Stimulated activated CD4-positive, alpha-beta T cell treated with anti-CD3 and anti-CD28 coated beads, Interleukin-12 subunit alpha, Interleukin-12 subunit beta, amount 100 ng/mL, for 4 hours (primary cell): ENCODE data around the gene GEMIN4.
A peak's percentile ranks its signal among the peaks of the same experiment; 100 is the strongest.
"Not testable (repeated sequence)": the region's sequence is repeated elsewhere in the genome, so short reads cannot be mapped to it uniquely, and the experiment has no call there.

Experiments
- DNase-seq: peaks from one replicate; pipeline ENCODE4 v3.0.0-alpha.2; 2020

GEMIN4 gene

DNA sequence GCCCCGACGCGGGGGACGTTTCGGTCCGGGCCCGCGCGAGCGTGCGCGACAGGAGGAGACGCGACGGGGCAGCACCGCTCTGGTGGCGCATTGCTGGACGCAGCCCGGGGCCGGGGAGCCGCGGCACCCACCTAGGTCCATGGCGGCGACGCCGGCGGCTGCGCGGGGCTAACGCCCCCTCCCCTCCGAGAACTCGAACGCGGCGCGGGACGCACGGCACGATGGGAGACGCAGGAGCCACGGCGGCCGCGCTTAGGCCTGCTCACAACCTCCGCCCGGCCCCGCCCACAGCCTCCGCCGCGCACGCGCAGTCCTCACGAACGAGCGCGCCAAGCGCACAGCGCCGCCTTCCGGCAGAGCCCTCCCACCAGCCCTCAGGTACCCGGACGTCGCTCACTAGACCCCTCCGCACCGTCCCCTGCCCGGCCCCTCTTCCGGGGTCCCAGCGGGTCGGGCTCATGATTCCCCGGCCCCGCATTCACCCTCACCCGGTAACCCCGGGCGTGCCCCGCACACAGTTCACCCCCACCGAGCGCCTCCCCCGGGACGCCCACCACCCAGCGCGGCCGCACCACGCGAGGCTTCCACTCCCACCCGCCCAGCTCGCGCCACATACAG, at the start of gene GEMIN4:
Gene GEMIN4, minus strand, starts transcription at position 263 of the 618 bp plus-strand sequence. Its CDS starts 122 bp downstream, at position 141.
- DNase-seq: peak; percentile 99

DNA sequence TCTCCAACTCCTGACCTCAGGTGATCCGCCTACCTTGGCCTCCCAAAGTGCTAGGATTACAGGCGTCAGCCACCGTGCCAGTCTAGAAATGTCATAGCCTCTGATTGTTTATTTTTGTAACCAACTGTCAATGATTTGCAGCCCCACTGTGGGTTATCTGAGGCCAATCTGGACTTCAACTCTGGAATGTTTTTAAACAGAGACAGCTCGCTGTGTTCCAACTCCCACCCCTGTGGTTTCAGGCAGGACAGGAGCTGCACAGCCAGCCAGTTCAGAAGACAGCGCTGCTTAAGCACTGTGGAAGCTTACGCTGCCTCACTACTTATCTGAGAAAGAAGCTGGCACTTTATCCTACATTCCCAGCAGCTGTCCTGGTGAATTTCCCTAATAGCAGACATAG, 49.6 kb upstream of the GEMIN4 start:
- DNase-seq: no peak

DNA sequence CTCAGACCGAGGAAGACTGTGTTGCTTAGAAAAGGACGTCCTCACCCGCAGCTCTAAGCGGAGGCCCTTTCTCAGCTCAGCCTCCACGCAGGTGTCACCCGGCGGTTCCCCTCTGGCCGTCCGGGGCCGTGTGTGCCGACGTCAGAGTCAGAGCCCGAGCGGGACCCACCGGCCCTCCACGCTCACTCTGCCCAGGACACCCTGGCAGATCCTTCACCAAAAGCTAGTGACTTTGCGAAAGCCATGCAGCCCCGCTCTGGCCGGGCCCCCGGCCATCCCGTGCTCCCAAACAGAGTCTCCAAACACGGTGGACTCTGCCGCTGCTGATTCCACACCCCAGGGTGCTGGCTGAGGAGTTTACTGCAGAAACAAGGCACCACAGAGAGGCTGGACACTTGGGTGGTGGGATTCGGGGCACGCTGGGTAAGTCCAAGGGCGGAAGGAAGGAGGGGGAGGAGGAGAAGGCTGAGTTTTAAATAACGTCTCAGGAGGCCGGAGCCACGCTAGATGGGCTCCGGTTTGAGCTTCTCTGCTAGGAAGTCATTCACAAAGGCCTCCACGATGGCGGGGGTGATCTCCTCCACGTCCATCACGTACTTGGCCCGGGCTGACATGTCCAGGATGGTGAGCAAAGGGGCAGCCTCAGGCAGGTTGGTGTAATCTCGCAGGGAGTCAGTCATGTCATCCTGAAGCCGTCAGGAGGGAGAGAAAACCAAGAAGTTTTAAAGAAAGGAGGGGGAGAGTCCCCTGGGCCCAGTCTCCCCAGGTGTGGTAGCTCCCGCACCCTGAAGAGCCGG, 48.6 kb upstream of the GEMIN4 start:
- DNase-seq: no peak

DNA sequence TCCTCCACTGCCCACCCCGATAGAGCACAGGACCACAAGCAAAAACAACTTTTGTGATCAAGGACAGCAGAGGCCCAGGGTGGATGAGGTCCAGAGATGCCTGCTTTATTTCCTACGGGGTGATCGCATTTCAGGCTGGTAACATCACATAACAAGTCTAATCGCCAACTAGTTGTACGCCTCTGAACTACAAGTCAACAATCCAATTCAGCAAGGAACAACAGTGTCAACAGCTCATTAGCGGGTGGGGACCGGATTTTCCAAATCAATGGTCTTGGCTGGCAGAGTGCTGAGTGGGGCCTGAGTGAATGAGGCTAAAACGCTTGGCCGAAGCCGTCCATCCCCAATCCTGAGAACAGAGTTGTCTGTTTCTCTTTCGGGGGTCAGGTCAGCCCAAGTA, 47.2 kb upstream of the GEMIN4 start:
- DNase-seq: no peak

DNA sequence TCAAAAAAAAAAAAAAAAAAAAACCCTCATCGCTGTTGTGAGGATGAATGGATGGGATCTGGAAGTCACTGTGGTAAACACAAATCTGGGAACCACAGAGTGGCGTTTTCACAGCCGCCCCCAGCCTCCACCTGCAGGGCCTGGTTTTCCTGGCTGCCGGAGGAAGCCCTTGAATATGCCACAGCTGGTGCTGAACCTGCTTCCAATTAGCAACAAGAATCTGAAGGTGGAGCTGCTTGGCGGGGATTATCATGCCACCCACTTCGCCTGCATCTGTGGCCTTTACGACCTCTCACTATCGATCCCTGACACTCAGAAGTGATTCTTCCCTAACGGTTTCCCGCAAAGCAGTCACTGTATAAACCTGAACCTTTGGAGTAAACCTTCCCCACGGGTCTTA, 46.2 kb upstream of the GEMIN4 start:
- no peak for DNase-seq

DNA sequence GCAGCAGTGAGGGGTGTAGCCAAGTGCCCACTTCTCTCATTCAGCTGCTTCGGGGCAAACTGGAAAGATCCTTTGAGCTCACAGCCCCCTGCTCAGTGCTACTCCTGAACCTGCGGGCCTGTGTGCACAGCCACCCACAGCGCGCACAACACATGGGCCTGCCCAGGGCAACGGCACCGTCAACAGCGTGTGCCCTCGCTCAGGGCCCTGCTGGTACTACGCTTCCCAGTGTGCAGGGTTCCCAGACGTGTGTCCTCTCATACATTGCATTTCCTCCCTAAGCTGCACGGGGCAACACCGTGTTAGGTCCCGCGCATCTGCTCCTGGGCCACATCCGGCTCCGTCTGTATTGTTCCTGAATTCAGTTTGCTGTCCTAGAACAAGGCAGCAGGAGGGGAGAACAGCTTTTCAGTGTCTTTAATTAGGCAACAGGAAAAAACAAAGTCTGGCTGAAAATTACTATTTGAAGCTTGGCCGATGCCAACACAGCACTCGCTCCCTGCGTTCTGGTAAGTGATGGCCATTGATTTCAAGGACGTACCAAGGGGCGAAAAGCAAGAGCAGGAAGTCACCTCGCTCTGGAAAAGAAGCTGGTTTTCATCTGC, 45.3 kb upstream of the GEMIN4 start:
- DNase-seq: no peak

DNA sequence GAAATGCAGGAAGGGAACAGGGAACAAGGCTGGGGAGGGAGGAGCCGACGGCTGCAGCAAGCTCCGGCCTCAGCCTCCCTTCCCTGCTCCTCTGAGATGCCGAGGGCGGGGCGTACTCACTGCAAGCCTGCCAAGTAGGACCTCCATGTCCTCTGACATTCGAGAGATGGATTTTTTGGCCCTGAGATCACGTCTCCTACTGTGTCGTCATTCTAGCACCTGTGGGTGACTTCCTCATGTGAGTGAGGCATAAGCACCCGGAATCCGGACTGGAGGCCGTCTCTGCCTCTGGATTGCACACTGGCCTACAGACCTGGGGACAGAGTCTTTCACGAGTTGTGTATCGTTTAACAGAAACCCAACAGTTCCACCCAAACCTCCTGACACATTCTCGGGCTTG, 44.5 kb upstream of the GEMIN4 start:
- DNase-seq: no peak

DNA sequence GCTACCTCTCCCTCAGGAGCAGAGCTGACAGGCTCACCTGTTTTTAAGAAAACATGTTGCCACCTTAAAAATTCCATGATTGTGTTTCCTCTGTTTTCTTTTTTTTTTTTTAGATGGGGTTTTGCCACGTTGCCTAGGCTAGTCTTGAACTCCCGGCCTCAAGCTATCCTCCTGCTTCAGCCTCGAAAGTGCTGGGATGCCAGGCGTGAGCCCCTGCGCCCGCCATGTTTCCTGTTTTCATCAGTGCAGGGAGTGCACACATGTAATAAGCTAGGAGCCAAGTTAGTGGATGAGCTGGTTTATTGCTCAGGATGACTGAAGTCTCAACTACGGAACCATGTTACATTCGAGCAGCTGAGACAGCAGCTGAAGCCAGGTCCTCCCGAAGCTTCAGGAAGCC, 43.7 kb upstream of the GEMIN4 start:
- DNase-seq: no peak

DNA sequence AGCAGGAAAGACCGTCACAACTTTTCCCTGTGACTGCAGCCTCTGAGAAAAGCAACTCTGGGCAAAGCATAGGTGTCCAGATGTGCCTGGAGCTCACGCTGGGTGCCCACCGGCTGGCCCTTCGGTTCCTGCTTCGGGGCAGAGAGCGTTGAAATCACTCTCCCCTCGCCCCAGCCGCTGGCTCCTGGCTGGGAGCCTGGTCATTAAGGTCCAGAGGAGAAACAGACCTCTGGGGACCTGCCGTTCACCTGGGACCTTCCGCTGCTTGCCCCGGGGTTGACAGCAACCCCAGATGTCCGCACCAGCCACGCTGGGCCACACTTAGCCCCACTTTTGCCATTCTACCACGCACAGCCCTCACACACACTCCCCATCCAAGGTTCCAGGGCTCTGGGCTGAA, 43.2 kb upstream of the GEMIN4 start:
- DNase-seq: no peak

DNA sequence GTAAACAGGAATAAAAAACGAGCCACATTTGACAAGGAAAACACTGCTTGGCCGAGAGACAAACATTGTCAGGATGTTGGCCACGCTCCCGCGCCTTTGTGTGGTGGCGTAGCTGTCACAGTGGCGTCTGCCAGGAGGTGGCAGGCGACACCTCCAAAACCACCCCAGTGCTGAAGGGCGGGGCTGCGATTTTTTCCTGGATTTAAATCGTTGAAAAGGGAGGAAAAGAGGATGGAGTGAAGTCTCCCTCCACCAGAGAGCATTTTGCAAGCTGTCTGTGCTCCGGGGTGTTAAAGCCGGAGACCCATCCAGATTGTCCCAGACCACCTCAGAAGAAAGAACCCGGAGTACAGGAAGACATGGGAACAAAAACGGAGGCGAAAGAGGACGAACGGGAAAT, 42.8 kb upstream of the GEMIN4 start:
- peak; percentile 35 for DNase-seq

DNA sequence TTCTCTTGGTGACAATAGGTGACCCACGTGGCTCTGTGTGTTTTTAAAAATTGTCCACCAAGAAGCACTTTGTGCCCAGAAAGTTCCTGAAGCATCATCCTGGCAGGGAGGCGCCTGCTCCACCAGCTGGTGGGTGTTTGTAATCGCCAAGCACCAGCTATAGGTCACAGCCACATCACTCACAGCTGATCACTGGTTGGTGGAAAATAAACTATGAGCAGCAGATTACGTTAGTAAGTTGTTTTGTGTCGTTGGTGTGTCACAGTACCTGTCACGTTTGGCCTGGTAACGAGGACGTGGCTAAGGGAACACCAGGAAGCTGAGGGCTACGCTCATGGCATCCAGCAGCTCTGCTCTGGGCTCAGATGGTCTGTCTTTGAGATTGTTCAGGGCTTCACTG, 40.2 kb upstream of the GEMIN4 start:
- DNase-seq: no peak

DNA sequence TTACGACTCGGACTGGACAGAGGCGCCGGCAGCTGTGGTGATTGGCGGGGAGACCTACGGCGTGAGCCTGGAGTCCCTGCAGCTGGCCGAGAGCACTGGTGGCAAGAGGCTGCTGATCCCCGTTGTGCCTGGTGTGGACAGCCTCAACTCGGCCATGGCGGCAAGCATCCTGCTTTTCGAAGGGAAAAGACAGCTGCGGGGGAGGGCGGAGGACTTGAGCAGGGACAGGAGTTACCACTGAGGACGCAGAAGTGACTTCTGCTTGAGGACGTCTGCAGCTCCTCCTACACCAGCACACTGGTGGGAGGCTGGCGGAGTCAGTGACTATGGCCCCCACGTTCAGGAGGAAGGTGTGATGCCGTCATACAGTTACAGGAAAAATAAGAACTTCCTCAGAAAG, 39.8 kb upstream of the GEMIN4 start:
- DNase-seq: no peak

DNA sequence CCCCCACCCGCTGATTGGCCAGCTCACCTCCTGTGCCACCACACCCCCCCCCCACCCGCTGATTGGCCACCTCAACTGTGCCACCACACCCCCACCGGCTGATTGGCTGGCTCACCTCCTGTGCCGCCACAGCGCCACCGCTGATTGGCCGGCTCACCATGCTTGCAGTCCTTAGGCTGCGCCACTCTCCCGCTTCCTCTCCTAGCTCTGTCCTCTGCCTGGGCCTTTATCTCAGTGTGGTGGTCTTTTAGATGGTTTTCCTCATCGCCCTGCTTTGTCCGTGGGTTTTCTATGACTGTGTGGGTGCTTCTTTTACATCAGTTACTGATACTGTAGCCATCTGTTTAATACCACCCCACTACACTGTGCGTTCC, 38.8 kb upstream of the GEMIN4 start:
- DNase-seq: not testable (repeated sequence)

DNA sequence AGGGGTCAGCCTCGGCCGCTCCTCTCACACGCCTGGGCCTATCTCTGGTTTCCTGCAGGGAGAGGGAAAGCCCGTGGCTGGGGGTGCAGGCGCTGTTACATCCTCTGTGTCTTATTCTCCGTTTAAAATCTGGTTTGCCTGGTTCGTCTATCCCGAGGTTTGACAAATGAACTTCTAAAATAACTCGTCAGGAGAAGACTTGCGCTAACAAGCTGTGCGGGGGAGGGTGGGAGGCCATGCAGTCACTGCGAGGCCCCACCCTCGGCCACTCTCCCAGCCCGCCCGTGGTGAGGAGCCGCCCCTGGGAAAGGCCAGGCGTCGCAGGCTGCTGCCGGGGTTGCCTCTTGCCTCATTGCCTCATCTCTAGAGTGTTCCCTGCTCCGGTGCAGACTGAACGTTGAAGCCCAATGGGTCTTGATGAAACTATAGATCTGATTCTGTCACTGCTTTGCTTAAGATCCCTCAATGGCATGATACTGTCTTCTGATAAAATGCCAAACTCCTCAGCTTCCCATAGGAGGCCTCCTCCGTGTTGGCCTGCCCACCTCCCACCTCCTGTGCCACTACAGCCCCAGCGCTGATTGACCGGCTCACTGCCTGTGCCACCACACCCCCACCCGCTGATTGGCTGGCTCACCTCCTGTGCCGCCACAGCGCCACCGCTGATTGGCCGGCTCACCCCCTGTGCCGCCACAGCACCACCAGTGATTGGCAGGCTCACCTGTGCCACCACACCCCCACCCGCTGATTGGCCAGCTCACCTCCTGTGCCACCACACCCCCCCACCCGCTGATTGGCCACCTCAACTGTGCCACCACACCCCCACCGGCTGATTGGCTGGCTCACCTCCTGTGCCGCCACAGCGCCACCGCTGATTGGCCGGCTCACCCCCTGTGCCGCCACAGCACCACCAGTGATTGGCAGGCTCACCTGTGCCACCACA, 38.1 kb upstream of the GEMIN4 start:
- not testable (repeated sequence) for DNase-seq

DNA sequence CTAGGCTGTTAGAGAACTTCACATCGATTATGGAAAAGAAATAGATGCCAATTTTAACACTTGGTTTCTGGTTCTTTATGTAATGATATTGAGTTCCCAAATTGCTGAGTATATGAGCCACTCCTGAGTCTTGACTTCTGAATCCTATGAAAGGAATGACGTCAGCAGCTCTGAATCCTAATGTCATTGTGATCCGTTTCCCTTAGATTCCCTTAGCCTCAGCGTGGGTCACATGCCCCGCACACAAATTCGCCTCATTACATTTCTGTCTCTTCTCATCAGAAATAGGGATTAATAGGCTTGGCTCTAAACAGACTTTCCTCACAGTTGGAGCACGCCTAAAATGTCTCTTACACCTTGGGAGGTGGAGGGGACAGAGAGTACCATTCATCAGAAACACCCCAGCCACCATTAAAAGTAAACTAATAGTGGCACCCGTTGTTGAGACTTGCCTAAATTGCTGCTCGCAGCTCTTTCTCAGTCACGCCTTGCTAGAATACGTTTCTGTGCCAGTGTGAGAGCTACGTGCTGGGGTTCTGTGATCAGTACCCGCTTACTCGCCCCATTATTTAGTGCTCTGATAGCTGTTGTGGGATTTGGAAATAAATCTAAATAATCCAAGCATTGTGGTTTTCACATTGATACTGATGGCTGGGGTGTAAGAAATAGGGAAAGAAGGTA, 37.2 kb upstream of the GEMIN4 start:
- DNase-seq: no peak

DNA sequence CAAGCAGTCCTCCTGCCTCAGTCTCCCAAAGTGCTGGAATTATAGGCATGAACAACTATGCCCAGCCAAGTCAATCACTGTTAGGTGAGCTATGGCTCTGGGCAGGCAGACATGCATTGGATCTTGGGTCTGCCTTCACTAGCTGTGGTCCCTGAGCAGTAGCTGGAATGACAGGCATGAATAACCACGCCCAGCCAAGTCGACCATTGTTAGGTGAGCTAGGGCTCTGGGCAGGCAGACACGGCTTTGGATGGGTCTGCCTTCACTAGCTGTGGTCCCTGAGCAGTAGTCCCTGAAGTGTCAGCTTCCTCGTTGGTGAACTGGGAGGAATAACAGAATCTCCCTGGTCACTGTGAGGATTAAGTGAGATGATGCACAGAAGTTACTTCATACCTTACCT, 36.5 kb upstream of the GEMIN4 start:
- no peak for DNase-seq

DNA sequence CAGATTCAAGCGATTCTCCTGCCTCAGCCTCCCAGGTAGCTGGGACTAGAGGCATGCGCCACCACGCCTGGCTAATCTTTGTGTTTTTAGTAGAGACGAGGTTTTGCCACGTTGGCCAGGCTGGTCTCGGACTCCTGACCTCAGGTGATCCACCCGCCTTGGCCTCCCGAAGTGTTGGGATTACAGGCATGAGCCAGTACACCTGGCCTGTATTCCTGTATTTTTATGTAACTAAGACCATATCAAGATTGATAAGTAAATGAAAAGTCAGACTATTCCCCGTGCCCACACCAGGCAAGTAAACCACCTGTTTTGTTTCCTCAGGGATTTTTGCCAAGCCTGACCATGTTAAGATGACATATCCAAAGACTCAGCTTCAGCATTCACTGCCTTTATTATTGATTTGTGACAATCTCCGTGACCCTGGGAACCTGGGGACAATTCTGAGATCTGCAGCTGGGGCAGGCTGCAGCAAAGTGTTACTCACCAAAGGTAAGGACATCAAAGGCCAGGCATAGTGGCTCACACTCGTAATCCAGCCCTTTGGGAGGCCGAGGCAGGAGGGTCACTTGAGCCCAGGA, 35.7 kb upstream of the GEMIN4 start:
- DNase-seq: no peak

DNA sequence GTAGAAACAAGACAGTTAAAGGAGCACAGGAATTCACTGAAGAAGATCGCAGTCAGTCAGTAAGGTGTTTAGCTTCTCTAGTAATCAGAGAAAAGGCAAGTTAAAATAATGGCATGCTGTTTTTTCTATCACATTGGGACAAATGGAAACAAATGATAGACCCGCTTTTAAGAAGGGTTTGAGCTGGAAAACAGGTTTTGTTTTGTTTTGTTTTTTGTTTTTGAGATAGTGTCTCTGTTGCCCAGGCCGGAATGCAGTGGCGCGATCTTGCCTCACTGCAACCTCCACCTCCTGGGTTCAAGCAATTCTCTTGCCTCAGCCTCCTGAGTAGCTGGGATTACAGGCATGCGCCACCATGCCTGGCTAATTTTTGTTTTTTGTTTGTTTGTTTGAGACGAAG, 33.8 kb upstream of the GEMIN4 start:
- DNase-seq: not testable (repeated sequence)

DNA sequence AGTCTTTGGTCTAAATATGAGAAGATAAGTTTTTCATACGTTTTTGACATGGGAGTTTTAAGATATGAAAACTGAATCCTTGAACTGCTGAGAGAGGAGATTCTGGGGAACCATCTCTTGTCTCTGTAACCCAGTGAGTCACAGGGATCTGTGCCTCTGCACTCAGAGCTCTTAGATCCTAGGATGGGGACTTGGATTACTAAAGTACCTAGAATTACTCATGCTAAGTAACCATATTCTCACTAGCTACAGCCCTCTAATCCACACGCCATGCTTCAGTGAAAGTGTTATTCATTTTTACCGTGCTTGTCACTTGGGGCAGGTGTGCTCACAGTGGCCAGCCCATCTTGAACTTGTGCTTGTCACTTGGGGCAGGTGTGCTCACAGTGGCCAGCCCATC, 32.1 kb upstream of the GEMIN4 start:
- DNase-seq: no peak

DNA sequence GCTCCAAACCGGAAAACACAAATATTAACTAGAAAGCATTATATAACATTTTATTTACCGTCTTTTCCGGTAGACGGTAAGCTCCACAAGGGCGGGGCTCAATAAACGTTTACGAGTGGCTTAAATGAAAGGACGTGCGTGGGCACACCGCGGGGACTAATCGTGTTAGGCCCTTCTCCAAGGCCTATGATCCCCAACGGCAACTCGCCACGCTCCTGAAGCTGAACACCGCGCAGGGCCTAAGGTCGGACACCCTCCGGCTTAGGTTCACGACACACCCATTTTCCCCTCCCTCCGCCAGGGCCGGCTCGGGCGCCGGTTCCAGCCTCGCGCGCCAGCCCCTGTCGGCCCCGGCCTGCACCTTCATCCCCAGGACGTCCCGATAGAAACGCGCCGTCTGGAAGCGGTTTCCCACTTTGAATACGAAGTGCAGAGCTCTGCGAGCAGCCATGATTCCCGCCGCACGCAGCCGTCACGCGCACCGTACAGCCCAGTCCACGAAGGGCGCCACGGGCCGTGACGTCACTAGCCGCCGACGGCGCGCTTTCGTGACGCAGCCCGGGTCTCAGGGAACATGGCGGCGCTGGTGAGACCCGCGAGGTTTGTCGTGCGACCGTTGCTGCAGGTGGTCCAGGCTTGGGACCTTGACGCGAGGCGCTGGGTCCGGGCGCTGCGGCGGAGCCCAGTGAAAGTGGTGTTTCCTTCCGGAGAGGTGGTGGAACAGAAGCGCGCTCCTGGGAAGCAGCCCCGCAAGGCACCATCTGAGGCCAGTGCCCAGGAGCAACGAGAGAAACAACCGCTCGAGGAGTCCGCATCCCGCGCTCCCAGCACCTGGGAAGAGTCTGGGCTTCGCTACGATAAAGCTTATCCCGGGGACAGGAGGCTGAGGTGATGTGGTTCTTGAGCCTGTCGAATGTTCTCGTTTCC, 30.0 kb upstream of the GEMIN4 start, which contains the start of the genes GLOD4 and MRM3:
Gene GLOD4, minus strand, starts transcription at position 476 of the 927 bp plus-strand sequence. Its CDS starts 25 bp downstream, at position 451.
Gene MRM3, plus strand, starts transcription at position 549 of the 927 bp plus-strand sequence. Its CDS starts 26 bp downstream, at position 575.
- peak; percentile 95 for DNase-seq

DNA sequence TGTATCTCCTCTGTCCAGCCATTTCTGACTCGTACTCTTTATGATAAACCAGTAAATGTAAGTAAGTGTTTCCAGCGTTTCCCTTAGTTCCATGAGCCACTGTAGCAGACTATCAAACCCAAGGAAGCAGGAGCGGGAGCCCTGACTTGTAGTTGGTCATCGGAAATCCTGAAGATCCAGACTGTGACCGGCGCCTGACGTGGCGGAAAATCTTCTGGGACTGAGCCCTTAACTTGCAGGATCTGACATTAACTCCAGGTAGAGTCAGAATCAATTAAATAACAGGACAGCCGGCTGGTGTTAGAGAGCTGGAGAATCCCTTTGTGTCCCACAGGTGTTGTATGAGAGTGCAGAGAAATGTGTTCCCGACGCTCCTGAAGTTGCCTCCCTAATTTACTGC, 26.0 kb upstream of the GEMIN4 start:
- no peak for DNase-seq
